ELF-1 (cell line): ENCODE measurements around the gene NT5DC2.

Source experiments
- DNase-seq: peaks from one replicate; pipeline ENCODE4 v3.0.0-alpha.2; 2016; ENCODE audit warnings: low read depth, low spot score

NT5DC2 gene

DNA sequence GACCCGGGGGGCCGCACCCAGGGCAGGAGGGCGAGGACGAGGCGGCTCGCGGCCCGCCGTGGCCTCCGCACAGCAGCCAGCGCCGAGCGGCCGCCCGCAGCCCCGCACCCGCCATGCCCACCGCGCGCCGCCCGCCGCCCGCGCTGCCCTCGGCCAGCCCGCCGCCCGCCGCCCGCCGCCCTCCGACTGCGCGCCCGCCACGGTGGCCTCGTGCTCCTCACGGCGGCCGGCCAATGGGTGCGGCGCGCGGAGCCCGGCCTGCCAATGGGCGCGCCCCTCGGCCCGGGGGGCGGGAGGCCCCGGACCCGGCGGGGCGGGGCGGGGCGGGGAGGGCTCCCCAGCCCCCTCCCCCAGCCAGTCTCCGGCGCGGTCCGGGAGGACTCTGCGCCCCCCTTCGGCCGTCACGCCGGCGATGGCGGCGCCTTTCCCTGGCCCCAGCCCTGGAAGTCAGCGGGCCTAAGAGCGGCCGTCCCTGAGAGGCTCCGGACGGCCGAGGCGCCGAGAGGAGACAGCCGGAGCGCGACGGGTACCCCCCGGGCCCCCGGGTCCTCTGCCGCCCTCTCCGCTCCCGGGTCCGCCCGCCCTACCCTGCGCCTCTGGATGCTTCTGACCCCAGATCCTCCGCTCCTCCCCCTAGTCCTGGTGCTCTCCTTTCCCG, at the start of gene NT5DC2:
TSS of gene NT5DC2 (minus strand) at position 235 of the 658 bp plus-strand sequence. CDS start at position 115, 120 bp downstream.
- peak; percentile 45 for DNase-seq

- no peak for DNase-seq
Measured at GRCh38 chr3:52574056-52574965, 40.7 kb upstream of the NT5DC2 start.

GRCh38 chr3:52572221-52572620, 38.6 kb upstream of the NT5DC2 start:
- no peak for DNase-seq

- DNase-seq = no peak
Measured at GRCh38 chr3:52570076-52570475, 36.4 kb upstream of the NT5DC2 start.

- no peak for DNase-seq
Measured at GRCh38 chr3:52568069-52568468, 34.4 kb upstream of the NT5DC2 start.

- no peak for DNase-seq
Measured at GRCh38 chr3:52563984-52564383, 30.3 kb upstream of the NT5DC2 start.

DNA sequence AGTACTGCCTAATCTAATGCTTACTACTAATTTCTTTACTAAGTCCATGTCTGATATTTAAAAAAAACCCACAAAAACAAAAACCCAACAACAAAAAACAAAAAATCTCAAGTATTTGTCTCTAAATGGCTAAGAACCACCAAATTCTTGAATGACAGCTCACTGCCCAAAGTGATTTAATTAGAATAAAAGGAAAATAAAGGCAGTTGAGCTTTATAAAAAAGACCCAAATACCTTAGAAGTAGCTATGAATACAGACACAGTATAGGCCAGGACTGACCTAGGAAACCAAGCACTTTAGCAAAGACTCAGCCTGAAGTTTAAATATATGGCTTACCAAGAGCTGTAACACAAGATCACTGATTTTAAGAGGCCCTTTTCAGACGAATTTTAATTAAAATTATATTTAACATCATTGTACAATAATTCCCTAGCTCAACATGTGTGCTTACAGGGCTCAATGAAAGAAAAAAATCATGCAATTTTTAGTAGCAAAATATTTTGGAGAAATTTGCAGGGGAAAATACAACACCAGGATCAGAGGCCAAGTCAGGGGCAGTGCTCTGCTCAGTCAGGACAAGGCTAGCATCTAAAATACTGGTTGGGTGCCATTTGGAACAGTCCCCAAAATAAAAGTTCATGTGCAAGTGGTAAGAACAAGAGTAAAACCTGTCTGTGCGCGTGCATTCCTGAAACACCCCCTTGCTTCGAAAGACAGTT, 27.5 kb upstream of the NT5DC2 start:
- no peak for DNase-seq

GRCh38 chr3:52558436-52558835, 24.8 kb upstream of the NT5DC2 start:
- DNase-seq = no peak

DNA sequence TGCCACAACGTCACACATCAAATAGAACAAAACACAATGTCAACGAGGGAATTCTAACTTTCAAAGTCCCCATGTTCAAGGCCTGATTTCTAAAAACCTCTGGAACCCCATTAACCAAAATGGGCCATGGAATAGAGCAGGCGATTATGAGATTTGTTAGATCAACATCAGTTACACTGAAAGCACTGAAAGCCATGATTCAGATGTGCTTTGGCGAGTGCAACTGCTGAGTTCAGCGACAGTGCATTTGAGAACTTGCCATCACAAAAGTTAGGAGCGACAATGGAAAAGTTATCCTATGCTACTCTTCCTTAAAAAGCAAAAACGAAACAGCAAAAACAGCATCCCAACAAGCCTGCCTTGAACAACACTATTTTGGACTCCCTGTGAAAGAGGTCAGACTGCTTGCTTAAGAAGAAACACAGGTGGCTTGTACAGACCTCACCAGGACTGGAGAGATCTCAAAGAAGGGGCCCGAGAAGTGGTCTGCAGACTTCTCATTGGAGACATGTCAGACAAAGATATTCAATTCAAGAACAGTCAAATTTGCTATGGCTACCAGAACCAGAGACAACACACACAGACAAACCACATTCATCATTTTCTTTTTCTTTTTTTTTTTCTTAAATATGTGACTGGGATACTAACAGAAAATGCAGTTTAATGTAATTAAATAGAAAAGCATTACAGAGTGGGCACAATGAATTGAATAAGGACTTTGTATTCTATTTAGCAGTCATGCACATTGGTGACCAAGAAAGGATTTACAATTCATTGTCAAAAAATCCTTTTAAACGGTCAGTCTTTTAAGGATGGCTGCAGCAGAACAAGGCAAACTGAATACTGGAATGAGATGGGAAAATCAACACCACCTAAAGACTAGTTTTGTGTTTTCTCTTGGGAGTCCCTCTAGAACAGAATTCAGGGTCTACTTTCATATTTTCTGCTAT, 23.6 kb upstream of the NT5DC2 start:
- DNase-seq = no peak

GRCh38 chr3:52555056-52555455, 21.4 kb upstream of the NT5DC2 start:
- no peak for DNase-seq

- DNase-seq = no peak
Measured at GRCh38 chr3:52554026-52554755, 20.5 kb upstream of the NT5DC2 start.

DNA sequence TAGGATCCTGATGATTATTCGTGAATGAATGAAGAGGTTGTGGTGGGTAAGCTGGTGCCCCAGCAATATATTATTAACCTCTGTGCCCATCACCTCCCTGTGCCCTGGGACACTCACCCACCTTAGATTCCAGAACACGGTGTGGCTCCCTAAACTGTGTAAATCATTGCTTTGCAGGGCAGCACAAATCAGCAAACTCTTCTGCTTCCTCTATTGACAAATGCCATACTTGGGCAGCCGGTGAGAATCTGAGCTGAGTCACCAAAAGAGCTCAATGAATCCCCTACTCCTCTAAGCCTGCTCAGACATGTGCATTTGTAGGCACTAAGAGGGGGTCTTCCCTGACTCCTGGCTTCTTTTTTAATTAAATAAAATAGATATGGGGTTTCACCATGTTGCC, 18.4 kb upstream of the NT5DC2 start:
- no peak for DNase-seq

DNA sequence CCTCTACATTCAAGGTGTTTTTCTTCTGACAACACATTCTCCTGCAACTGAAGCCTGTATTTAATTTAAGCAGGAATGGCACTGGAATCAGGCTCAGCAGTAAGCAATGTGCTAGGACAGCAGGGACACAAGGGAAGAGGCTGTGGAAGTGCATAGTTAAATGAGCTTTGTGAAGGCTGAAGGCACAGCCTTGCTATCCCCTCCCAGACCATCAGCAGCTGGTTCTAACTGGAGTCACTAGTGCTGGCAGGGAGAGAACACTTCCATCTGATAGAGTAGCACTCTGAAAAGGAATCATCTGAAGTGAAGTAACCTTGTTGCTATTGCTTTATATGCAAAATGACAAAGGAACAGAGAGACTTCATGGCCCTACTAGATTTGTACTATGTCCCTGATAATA, 17.5 kb upstream of the NT5DC2 start:
- no peak for DNase-seq

DNA sequence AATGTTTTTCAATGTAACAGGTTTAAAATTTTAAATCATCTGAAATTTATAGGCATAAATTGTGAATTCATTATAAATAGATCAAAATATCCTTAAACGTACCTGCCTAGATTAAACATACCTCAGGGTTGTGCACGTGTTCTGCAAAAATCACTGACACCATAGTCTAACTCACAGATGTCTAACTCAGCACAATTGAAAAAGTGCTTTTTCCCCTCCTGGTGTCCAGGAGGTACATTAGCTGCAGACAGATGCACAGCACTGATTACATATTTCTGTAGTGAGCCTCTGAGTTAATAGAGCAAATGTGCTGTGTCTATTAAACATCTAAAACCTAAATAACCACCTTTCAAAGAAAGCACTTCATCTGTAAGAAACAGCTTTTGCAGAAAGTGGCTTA, 13.5 kb upstream of the NT5DC2 start:
- DNase-seq = no peak

GRCh38 chr3:52546111-52546901, 12.6 kb upstream of the NT5DC2 start:
- DNase-seq = no peak

DNA sequence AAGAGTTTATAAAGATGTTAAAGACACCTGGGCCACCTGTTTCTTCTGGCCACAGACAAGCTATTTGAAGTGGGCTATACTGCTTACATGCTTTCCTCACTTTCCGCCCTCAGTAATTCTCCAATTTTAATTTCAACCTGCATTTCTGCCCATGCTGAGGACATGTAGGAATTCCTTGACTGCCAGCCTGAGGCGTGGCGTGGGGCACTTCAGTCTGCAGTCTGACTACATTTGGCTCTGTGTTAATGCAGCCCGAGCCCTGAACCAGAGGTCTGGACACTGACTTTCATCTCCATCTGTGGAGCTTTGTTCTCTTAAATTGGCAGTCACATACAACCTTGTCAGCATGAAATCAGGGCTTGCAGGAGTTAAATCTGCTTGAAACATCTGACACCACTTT, 11.3 kb upstream of the NT5DC2 start:
- no peak for DNase-seq

DNA sequence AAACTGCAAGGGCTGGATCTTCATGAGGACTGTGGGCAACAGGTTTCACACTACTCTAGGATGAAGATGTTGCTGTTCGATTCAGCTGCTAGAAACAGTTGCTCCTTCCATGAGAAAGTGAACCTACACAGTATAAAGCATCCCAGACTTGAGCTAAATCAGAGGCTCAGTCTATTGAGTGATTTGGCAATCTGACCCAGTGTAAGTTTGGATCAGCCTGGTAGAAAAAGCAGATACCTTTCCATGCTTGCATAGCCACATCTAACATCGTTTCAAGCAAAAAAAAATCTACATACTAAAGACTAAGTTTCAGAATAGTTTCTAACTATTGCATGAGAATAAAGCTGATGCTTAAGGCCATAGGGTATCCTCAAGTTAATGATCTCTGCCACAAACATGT, 7.4 kb upstream of the NT5DC2 start:
- DNase-seq = no peak

DNA sequence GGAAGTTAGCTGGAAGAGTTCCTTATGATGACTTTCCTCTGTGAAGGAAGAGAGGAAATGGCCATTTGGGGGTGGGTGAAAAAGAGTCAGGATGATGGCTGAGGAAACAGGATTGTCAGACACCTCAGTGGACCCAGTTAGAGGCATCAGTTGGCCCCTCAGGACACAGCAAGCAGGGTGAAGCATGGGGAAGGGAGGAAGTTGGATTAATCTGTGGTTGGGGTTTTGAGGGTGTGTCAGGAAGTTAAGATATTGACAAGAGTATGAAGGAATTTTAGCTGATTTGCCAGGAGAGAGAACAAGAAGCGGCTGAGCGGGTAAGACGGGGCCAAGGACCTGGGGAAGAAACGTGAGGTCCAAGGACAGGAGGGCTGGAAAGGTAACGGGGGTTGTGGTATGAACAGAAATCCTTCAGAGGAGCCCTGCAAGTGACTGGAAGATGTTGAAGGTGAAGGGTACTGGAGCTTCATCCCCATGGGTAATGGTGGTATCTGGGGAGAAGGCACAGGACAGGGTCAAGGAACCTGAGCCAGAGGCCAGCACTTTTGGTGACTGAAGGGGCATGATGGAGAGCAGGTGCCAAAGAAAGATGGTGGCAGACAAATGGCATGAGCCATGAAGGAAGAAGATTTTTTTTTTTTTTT, 5.5 kb upstream of the NT5DC2 start:
- no peak for DNase-seq

DNA sequence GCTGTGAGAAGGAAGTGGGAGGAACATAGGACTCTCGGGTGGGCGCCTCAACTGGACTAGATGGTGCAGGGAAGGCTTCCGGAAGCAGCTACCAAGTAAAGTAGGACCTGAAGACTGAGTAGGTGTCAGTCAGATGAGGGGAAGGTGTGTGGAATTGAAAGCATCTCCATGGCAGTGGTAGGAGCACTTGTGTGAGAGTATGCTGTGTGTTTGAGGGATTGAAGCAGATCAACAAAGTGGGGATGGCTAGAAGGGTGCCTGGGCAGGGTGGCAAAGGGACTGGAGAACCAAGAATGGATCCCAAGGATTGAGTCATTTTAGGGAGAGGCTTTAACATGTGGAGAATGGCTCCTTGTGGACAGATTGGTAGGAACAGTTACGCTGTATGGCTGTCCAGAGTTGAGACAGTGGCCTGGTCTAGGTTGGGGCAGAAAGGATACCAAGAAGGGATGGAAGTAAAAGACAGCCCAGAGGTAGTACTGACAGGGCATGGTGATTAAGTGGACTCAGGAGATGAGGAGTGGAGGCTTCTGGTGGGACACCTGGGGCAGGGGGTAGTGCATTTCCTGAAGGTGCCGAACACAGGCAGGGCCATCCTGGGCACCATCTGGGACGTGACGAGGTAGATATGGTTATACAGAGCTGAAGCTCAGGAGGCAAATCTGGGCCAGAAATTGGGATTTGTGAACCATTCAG, 4.2 kb upstream of the NT5DC2 start:
- DNase-seq = no peak
